SK-N-MC (cell line): Measurements from ENCODE around the gene MAP2.

Experiments
- EZH2 ChIP-seq: fragments of 200-600 bp; sonication (generic); IDR thresholded peaks from one replicate; pipeline ENCODE4 v1.6.1; 2017; ENCODE audit warnings: antibody characterized with exemption
- FOXP2 ChIP-seq: optimal IDR thresholded peaks from 2 replicates; pipeline ENCODE3; 2011; ENCODE audit warnings: mild to moderate bottlenecking, moderate library complexity; ENCODE audit not compliant: insufficient read depth; ENCODE audit errors: extremely low read length, control extremely low read depth
- POLR2AphosphoS5 ChIP-seq: IDR thresholded peaks from 2 replicates; pipeline ENCODE4 v1.6.1; 2012; ENCODE audit warnings: mild to moderate bottlenecking, low read depth, low read length, borderline replicate concordance

DNA sequence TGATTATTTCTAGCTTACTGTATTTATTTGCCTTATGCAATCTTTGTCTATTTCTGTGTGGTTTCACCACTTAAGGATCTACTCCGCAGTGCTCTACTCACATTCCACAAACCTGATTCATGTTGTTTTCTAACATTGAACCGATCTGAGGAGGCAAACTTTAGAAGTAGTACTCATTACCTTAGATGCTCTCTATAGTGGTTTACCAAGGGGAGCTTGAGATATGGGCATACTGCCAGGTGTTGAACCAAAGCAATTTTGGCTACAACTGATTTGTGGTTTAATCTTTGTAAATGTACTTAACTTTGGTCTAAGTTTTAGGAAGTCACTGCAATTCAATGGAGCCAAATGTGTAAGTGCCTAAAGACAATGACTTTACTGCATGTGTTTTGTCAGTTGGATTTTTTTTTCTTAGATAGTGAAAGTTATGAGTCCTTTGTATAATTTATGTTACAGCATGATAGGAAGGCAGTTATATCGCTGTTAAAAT is 50.1 kb downstream of the MAP2 start:
- TF ChIP-seq POLR2AphosphoS5 (no peak), EZH2 (no peak), FOXP2 (no peak)
